Measurements from ENCODE around the gene PPP3R1.

Gene PPP3R1

GRCh38 chr2:68250196-68250595 is 2.1 kb downstream of the PPP3R1 start:
- H3K27me3 ChIP-seq (ENCODE audit: insufficient read depth, poor library complexity, severe bottlenecking): no peaks in the 10 kb centered on the region
- peak overlapping the region; percentile 97 for H3K27ac ChIP-seq (replicated peaks)
- DNase-seq (ENCODE audit: low read depth in 1 of 2, low spot score in 1 of 2): peak in 1 of 2 experiments; percentile 31
- H3K4me3 ChIP-seq (replicated peaks; ENCODE audit: insufficient read depth, low read length): peak overlapping the region; percentile 78
- no peak for TF ChIP-seq CTCF (IDR thresholded peaks at IDR 0.05; ENCODE audit: insufficient read depth, low read length)
- no peak for TF ChIP-seq GABPA (IDR thresholded peaks at IDR 0.05; ENCODE audit: low read depth)
- TF ChIP-seq REST (IDR thresholded peaks at IDR 0.05; ENCODE audit: insufficient replicate concordance, low read depth): no peak
- no peak for TF ChIP-seq POLR2AphosphoS5 (IDR thresholded peaks at IDR 0.05; ENCODE audit: low read depth)
- TF ChIP-seq SPI1 (IDR thresholded peaks at IDR 0.05; ENCODE audit: borderline replicate concordance, low read depth): no peak

GRCh38 chr2:68248806-68249205 is 3.5 kb downstream of the PPP3R1 start:
- Histone ChIP-seq H3K4me3 (replicated peaks; ENCODE audit: insufficient read depth, low read length) (no peak overlapping the region), H3K27ac (replicated peaks) (no peak overlapping the region), H3K27me3 (ENCODE audit: insufficient read depth, poor library complexity, severe bottlenecking) (no peaks in the 10 kb centered on the region)
- peak in 1 of 2 experiments; percentile 32 for DNase-seq (ENCODE audit: low read depth in 1 of 2, low spot score in 1 of 2)
- TF ChIP-seq GABPA (IDR thresholded peaks at IDR 0.05; ENCODE audit: low read depth) (no peak), SPI1 (IDR thresholded peaks at IDR 0.05; ENCODE audit: borderline replicate concordance, low read depth) (peak; percentile 29; the same call in 1 of the 2 replicates)

GRCh38 chr2:68248361-68248760 is 4.0 kb downstream of the PPP3R1 start:
- Histone ChIP-seq H3K27ac (replicated peaks) (no peak overlapping the region), H3K27me3 (ENCODE audit: insufficient read depth, poor library complexity, severe bottlenecking) (no peaks in the 10 kb centered on the region), H3K4me3 (replicated peaks; ENCODE audit: insufficient read depth, low read length) (no peak overlapping the region)
- TF ChIP-seq CTCF (IDR thresholded peaks at IDR 0.05; ENCODE audit: insufficient read depth, low read length) (no peak), SPI1 (IDR thresholded peaks at IDR 0.05; ENCODE audit: borderline replicate concordance, low read depth) (no peak), GABPA (IDR thresholded peaks at IDR 0.05; ENCODE audit: low read depth) (no peak), REST (IDR thresholded peaks at IDR 0.05; ENCODE audit: insufficient replicate concordance, low read depth) (no peak), POLR2AphosphoS5 (IDR thresholded peaks at IDR 0.05; ENCODE audit: low read depth) (no peak)
- no peak for DNase-seq (ENCODE audit: low read depth in 1 of 2, low spot score in 1 of 2)

GRCh38 chr2:68246396-68246795 is 5.9 kb downstream of the PPP3R1 start:
- no peak overlapping the region; the same call in 1 of the 2 replicates for H3K27ac ChIP-seq (replicated peaks)
- H3K4me3 ChIP-seq (replicated peaks; ENCODE audit: insufficient read depth, low read length): no peak overlapping the region
- DNase-seq (ENCODE audit: low read depth in 1 of 2, low spot score in 1 of 2): peak in 1 of 2 experiments; percentile 31
- TF ChIP-seq REST (IDR thresholded peaks at IDR 0.05; ENCODE audit: insufficient replicate concordance, low read depth): no peak
- TF ChIP-seq CTCF (IDR thresholded peaks at IDR 0.05; ENCODE audit: insufficient read depth, low read length): no peak
- H3K27me3 ChIP-seq (ENCODE audit: insufficient read depth, poor library complexity, severe bottlenecking): no peaks in the 10 kb centered on the region

Data from HL-60 (cell line).